GM21717 (cell line): Measurements from ENCODE around the gene SIX2.
"Not testable (repeated sequence)": the region's sequence is repeated elsewhere in the genome, so short reads cannot be mapped to it uniquely, and the experiment has no call there.

ENCODE experiments used
- ATAC-seq: cut with Tn5 transposase; IDR thresholded peaks from one replicate; pipeline ENCODE4 v1.9.1; 2021; ENCODE audit warnings: mild to moderate bottlenecking, moderate library complexity; ENCODE audit not compliant: unreplicated experiment

SIX2 gene

DNA sequence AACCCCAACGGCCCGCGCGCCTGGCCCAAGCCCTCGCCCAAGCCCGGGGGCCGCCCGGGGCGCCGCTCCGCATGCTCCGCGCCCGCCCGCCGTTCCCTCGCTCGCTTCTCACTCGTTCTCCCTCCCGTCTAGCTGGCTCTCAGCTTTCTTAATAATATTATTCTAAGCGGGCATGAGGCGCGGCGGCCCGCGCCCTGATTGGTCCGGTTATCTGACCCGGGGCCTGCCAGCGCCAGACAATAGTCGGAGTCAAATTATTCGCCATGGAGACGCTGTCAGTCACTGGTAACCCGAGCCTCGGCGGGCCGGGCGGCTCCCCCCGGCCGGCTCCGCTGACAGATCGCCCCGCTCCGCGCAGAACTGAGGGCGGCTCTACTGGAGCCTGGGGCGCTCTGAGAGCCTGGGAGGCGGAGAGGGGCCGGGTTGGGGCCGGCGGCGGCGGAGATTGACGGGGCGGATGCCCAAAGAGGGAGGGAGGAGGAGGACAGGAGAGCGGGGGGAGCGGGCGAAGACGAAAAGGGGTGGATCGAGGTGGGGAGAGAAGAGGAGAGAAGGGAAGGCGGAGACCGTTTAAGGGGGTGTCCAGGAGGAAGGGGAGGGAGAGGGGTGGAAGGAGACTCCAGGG, at the start of gene SIX2:
SIX2 (minus strand) TSS at position 150 of the 625 bp plus-strand sequence. CDS start 342 bp downstream, outside the sequence.
- no peak for ATAC-seq

DNA sequence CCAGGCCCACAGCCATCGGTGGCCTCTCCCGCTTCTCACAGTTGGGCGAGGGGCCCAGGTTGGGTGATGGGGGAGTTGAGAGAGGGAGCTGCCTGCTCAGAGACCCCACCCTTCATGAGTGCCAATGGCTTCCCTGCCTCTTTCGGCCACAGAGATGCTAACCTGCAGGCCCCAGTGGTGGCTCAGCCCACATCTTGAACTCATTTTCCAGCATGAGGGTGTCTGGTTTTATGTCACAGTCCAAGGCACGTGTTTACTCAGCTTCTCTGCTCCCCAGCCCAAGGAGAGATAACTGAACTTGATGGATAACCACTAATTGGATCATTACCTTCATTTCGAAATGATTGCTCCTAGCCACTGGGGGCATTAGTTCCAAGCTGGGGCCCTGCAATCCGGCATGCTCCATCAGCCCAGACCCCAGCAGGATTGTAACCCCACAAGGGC, 45.9 kb upstream of the SIX2 start:
- no peak for ATAC-seq

DNA sequence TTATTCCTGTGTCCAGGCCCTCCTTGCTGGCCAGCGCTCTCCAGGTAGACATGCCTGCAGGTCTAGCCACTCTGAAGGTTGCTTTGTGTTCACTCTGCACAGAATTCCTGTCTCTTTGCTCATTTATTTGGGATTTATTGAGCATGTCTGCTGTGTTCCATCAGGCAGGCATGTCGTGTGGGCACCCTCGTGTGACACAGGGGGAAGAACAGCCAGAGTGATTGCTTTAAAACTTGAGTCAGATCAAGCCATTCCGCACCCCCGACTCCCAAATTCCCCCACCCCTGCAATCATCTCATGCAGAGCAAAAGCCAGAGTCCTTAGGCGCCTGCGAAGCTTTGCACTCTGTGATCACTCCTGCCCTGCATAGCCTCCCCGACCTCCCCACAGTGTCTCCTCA, 44.7 kb upstream of the SIX2 start:
- no peak for ATAC-seq

DNA sequence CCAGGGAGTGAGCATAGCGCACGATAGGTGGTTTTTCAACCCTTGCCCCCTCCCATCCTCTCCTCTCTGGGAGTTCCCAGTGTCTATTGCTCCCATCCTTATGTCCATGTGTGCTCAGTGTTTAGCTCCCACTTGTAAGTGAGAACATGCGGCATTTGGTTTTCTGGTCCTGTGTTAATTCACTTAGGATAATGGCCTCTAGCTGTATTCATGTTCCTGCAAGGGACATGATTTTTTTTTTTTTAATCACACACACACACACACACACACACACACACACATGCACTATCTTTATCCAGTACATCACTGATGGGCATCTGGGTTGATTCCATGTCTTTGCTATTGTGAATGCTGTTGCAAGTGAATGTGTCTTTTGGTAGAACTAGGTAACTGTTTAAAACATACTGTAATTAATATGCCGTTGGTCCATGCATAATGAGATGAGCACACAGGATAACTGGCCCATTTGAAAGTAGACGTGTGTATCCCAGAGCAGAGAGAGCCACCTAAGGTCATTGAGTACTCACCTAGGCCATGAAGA, 43.2 kb upstream of the SIX2 start:
- ATAC-seq: no peak

DNA sequence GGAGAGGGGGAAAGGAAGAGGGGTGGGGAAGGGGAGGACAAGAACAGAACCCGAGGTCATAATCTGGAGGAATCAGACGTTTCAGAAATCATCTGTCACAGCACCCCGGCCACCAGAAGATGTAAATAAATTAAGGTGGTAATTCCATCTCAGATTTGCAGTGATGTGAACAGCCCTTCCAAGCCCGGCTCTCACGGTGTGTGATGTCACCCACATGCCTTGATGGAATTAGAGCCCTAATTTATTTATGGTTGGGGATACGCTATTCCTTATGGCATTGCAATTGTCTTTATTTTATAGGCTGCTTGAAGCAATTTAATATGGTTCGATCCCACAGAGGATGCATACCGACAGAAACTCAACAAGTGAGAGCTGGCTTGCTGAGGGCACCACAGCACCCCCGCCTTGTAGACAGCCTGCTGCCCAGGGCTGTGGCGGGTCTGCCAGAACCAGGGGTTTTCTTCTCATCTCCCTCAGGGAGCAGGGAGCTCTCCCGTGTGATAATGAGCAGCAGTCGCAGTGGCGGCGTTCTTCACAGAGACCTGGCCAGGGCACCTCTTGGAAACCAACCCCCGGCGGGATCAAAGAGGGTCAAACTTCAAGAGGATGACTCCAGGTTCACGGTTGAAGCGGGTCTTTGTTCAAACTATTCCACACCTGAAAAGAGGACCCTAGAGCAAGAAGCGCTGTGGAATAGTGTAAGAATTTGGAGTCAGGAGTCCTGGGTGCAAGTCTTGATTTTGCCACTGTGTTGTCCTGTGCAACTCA, 40.5 kb upstream of the SIX2 start:
- no peak for ATAC-seq

DNA sequence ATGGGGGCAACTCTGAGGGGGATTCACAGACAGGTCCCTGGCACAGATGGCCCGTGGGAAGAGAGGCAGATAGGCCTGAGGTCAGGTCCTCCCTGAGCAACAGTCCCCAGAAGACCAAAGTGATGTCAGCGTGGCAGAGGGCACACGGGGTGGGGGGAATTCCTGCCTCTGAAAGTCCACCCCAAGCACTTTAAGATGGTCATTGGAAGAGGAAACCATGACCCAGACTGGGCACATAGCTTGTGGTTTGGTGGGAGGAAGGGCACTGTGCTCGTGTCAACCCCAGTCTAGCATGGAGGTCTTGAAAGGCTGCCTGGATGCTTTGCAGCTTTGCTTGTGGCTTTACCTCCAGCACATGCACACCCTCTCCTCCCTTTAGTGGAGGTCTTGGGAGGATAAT, 38.0 kb upstream of the SIX2 start:
- ATAC-seq: no peak

DNA sequence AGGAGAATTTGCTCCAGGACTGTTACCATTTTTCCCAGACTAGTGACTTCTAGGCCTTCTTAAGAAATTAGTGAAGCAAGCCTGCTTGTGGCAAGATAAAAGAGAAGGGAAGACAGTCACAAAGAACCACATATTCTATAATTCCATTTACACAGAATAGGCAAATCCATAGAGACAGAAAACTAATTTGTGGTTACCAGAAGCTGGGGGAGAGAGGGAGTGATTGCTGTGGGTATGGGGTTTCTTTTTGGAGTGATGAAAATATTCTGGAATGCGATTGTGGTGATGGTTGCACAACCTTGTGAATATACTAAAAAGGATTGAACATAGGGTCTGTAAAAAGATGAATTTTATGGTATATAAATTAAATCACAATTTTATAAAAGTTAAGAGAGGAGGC, 37.5 kb upstream of the SIX2 start:
- no peak for ATAC-seq

DNA sequence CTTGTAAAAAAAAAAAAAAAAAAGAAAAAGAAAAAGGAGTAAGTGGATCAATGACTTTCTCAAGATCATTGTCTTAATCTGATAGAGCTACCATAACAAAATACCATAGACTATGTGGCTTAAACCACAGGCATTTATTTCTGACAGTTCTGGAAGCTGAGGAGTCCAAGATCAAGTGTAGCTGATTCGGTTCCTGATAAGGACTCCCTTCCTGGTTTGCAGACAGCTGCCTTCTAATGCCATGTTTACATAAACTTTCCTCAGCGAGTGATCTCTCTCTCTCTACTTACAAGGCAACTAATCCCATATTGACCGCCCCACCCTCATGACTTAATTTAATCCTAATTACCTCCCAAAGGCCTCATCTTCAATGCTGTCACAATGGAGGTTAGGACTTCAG, 36.5 kb upstream of the SIX2 start:
- ATAC-seq: no peak

DNA sequence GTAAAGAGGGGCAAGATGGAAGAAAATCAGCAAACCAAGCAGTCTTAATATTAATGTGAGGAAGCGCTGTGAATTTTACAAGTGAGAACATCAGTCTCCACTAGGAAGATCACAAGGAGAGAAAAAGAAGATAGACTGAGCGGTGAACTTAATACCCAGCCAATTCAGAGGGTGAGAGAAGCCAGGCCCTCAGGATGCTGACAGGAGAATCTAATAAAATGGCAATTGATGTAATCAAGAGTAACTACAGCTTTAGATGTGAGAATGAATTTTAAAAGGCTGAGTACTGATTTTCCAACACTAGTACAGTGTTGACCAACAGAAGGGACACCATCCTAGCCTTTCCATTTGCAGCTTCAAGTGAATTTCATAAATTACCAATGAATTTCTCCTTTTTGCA, 35.7 kb upstream of the SIX2 start:
- ATAC-seq: no peak

DNA sequence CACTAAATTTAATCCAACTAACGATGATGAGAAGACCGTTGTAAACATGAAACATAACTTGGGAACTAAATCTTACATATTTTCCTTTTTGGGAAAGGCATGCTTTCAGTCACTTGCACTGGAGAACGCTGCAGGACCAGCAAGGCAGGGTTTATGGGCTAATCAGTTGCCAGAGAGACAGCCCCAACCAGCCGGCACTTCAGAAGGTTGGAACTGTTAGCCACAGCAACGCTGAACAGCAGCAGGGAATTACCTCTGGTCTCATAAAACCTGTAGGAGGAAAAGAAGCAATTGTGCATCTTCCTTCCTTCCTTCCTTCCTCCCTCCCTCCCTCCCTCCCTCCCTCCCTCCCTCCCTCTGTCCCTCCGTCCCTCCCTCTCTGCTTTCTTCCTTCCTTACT, 33.9 kb upstream of the SIX2 start:
- ATAC-seq: no peak

DNA sequence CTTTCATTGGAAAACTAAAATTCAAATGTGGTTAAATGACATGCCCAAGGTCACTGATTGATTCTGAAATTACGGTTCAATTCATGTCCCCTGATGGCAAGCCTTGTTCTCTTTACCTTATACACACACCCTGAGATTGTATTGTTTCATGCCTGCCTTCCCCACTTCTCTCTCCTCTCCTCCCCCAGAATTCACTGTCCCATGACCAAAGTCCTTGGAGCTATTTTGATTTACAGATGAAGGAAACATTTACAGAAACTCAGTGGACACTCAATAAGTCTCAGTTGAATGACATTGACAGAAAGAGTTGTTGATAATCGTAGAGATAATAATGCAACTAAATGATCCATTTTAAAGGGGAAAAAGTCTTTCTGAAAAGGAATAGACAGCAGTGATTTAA, 33.1 kb upstream of the SIX2 start:
- ATAC-seq: no peak

DNA sequence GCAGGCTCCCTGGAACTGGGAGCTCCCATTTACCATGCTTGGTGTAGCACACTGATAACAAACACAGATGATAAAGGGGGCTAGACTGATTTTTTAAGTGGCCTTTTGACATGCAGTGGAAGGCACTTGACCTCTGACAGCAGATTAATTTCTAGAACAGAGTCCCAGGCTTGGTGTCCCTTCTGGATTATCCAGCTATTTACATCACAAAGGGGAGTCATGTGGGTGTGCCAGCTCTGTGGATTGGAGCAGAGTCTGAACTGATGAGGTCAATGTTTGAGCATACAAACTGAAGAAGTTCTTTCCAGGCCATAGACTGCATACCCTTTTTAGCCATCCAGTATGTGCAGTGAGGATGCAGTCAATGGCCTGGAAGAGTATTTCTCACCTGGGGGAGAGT, 31.5 kb upstream of the SIX2 start:
- ATAC-seq: no peak

DNA sequence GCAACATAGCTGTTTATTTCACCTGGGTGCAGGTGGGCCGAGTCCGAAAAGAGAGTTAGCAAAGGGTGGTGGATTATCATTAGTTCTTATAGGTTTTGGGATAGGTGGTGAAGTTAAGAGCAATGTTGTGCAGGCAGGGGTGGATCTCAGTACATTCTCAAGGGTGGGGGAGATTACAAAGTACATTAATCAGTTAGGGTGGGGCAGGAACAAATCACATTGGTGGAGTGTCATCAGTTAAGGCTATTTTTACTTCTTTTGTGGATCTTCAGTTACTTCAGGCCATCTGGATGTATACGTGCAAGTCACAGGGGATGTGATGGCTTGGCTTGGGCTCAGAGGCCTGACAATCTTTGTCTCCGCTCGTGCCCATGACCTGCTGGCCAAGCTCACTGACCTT, 30.6 kb upstream of the SIX2 start:
- ATAC-seq: not testable (repeated sequence)

DNA sequence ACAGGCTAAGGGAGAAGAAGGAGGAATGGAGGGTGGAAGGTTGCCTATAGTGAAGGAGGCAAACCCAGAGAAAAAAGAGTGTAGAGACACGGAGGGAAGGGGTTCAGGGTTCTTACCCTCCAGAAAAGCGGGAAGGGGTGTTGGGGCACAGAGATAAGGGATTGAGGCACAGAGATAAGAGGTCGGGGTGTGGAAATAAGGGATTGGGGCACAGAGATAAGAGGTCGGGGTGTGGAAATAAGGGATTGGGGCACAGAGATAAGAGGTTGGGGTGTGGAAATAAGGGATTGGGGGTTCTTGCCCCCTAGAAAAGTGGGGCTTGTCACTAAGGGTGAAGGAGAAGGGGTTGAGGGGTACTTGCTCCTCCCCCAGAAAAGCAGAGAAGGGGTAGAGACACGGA, 29.6 kb upstream of the SIX2 start:
- ATAC-seq: not testable (repeated sequence)

DNA sequence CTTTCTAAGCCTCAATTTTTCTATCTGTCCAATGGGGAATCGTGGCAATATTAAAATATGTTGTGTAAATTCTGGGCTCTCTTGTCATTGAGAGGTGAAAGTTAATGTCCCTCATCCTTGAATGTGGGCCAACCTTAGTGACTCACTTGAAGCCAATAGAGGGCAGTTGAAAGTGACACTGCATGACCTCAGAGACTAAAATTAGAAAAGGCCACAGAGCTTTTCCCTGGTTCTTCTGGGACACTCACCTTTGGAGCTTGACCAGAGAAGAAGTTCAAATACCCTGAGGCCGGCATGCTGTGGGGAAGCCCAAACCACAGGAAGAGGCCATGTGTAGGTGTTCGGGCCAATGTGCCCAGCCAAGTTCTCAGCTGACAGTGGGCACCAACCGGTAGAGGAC, 24.1 kb upstream of the SIX2 start:
- ATAC-seq: no peak

DNA sequence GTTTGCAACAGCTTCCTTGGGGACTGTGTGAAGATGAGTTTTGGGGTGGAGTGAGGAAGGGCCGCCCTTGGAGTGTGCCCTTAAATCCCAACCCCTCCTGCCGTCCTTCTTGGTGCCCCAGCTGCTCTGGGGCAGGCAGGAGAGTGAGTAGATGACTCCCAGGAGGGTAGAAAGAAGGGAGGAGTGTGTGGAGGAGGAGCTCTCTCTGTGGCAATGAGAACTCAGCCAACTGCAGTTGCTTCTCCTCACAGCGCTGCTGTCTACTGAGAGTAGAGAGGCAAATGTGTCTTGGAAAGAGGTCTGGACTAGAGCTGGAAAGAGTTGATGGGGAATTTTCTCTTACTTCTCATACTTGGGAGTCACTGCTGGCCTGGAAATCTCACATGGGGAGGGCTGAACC, 21.8 kb upstream of the SIX2 start:
- ATAC-seq: no peak

DNA sequence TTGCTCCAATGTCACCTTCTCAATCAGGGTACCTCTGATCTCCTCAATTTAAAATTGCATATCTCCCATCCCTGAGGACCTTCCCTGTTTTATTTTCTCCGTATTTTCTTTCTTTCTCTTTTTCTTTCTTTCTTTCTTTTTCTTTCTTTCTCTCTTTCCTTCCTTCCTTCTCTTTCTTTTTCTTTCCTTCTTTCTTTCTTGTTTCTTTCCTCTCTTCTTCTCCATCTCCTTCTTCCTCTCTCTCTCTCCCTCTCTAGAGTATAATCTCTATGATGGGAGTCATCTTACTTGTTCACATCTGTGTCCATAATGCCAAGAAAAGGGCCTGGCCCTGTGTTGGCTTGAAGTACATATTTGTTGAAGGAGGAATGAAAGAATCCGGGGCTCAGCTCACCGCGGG, 21.3 kb upstream of the SIX2 start:
- no peak for ATAC-seq

DNA sequence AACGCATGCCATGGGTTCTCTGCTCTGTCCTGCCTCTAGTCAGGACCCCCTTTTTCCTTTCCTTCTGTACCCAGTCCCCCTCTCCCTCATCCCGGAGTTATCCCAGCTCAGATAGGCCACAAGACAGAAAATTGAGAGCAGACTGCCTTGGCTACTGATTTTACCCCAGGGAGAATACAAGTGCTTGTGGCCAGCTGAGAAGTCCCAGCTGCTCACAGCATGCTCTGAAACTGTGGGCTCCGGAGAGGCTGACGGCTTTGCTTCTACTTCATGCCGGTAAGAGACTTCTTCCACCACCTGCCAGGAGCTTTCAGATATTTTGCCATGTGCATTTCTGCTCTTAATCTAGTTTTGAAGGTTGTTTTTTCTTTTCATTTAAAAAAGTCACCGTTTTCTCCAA, 20.0 kb upstream of the SIX2 start:
- no peak for ATAC-seq

DNA sequence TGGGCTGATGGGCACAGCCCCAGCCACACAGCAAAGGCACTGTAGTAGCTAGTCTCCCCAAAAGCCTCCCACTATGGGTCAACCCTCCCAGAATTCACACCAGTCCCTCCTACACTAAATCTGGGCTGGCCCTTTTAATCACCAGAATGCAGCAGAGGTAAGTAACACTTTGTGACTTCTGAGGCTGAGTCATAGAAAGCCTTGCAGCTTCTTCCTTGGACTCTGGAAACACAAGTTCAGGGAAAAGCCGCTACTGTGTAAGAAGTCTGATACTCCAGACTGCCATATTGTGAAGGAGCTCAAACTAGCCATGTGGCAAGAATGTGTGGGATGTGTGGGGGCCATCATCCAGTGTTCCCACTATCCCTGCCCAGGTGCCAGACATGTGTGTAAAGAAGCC, 19.0 kb upstream of the SIX2 start:
- no peak for ATAC-seq

DNA sequence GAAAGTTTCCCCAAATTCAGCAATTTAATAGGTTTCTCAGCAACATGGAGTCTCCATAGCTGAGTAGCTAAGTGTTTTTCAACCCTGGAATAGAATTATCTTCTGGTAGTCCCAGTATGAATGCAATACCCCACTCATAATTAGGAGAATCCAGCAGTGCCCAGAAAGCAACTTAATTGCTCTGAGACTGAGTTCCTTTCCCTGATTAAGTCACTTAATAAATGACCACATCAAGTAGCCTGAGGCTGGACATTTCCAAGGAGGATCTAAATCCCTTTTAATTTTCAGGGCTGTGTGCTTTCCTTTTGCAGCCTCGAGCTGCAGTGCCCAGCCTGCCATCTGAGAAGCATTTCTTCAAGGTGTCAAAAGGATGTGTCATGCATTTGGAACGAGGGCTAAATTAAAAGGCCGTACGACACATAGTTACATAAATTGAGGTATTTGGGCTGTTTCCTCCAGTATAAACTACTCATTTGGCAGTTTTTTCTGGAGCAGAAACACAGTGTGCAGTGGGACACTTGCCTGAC, 17.7 kb upstream of the SIX2 start:
- ATAC-seq: no peak

DNA sequence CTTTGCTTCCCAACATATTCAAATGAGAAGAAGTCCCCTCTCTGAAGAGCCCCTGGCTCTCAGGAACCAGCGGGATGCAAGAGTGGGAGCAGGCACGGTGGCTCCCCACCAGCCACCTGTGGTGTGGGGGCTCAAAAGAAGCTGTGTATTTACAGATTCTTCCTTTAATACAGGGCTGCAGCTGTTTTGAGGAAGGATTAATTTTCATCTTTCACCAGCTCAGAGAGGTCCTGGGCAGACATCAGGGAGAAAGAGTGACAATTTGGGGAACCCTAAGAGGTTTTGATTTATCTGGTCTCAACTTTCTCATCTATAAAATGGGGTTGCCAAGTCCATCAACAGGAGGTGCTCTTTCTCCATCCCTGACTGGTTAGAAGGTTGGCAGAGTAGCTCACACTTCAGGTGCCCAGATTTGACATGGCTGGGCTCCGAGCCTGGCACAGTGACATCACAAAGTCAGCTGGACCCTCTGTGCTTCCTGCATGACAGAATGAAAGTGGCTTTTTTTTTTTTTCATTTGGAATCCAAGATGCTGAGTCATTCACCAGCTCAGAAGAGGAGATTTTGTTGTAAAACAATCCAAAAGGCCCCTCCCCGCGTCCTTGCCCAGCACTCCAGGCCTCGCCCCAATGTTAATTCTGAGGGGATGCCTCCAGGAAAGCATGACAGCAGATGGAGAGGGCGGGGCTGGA, 15.5 kb upstream of the SIX2 start:
- ATAC-seq: no peak

DNA sequence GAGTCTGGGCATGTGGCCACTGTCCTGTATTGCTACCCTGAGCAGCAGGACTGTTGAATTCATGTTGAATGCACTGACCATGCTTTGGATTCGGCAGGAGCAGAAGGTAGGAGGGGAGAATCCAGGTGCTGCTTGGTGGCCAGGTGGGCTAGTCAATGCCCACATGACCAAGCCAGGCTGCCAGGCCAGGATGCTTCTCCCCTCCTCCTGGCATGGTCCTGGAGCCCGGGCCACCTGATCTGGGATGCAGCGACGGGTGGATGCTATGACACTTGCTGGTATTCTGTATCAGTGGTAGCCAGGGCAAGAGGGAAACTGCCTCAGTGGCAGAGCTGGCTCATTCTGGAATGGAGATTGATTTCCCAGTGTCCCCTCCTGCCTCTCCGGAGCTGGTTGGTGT, 14.8 kb upstream of the SIX2 start:
- no peak for ATAC-seq
